ENCODE data around the gene FGF12. TPM values are rescaled to one million over a fixed set of nuclear protein-coding genes. Genes with fewer than 3 reads are reported as not detected.

FGF12 gene
- total RNA-seq, 4 donors from 2014 or later, result 1.0 to 4.4 (median 1.3) TPM; not detected in 1

DNA sequence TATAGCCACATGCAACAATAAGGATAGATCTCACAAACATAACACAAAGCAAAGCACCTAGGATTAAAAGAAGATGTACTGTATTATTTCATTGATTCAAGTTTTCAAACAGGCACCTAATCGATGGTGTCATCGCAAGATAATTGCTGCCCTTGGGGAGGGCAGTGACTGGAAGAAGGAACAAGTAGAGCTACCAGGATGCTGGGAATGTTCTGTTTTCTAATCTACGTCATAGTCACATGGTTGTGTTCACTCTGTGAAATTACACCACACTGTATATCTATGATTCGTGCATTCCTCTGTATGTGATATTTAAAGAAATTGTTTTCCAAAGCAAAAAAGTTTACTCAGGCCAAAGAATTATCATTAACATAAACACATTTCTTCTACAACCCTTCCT is 236.6 kb downstream of the FGF12 start:
- intact Hi-C loops (cut with DNase I; ENCODE audit: low total_unique reads), result no loop called here
- no peaks in the 10 kb centered on the region for H3K27me3 ChIP-seq
- no peak overlapping the region for H3K4me3 ChIP-seq
- H3K27ac ChIP-seq, result no peak overlapping the region
- no peaks in the 10 kb centered on the region for H3K9me3 ChIP-seq
- H3K4me1 ChIP-seq, result no peaks in the 10 kb centered on the region
- TF ChIP-seq, protein P1, sequence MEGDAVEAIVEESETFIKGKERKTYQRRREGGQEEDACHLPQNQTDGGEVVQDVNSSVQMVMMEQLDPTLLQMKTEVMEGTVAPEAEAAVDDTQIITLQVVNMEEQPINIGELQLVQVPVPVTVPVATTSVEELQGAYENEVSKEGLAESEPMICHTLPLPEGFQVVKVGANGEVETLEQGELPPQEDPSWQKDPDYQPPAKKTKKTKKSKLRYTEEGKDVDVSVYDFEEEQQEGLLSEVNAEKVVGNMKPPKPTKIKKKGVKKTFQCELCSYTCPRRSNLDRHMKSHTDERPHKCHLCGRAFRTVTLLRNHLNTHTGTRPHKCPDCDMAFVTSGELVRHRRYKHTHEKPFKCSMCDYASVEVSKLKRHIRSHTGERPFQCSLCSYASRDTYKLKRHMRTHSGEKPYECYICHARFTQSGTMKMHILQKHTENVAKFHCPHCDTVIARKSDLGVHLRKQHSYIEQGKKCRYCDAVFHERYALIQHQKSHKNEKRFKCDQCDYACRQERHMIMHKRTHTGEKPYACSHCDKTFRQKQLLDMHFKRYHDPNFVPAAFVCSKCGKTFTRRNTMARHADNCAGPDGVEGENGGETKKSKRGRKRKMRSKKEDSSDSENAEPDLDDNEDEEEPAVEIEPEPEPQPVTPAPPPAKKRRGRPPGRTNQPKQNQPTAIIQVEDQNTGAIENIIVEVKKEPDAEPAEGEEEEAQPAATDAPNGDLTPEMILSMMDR (IDR thresholded peaks at IDR 0.05), result no peak
- no peak for TF ChIP-seq POLR2A (IDR thresholded peaks at IDR 0.05)
- DNase-seq, result no peak
- no peaks in the 10 kb centered on the region for H3K36me3 ChIP-seq

DNA sequence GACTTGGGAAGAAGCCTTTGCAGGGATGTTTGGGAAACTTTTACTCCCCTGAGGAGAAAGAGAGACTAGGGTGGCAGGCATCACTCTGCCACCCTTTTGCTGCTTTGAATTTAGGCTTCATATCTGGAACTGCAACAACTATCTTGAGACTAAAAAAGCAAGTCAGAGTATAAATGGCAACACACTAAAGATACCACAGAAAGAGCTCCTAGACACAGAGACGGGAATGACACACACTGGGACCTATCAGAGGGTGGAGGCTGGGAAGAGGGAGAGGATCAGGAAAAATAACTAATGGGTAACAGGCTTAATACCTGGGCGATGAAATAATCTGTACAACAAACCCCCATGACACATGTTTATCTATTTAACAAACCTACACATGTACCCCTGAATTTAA is 237.8 kb downstream of the FGF12 start:
- Histone ChIP-seq H3K4me1 (no peaks in the 10 kb centered on the region), H3K9me3 (no peaks in the 10 kb centered on the region), H3K4me3 (no peak overlapping the region), H3K27me3 (no peaks in the 10 kb centered on the region), H3K27ac (no peak overlapping the region), H3K36me3 (no peaks in the 10 kb centered on the region)
- DNase-seq, result no peak
- intact Hi-C loops (cut with DNase I; ENCODE audit: low total_unique reads), result no loop called here
- TF ChIP-seq POLR2A (IDR thresholded peaks at IDR 0.05), result no peak
- TF ChIP-seq, protein P1 (IDR thresholded peaks at IDR 0.05), result no peak

DNA sequence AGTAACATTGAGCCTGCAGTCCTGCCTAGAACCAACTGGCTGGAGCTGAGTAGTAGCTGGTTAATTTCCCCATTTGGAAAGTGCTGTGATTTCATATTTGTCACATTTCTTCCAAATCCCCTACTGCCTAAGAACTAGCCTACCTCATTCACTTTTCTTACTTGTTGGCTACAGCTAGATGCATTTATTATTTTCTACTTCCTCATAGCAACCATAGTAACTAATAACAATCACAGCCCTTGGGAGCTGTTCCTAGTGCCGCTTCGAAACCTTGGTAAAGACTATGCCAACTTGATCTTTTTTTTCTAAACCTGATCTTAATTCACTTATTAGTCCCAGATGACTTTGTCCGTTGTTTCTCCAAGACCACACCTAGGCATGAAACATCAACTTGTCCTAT is 240.3 kb downstream of the FGF12 start:
- intact Hi-C loops (cut with DNase I; ENCODE audit: low total_unique reads), result no loop called here
- DNase-seq, result no peak
- H3K27me3 ChIP-seq, result no peaks in the 10 kb centered on the region
- no peak overlapping the region for H3K27ac ChIP-seq
- no peaks in the 10 kb centered on the region for H3K9me3 ChIP-seq
- TF ChIP-seq POLR2A (IDR thresholded peaks at IDR 0.05), result no peak
- TF ChIP-seq, protein P1 (IDR thresholded peaks at IDR 0.05), result no peak
- no peak overlapping the region for H3K4me3 ChIP-seq
- H3K4me1 ChIP-seq, result no peaks in the 10 kb centered on the region
- H3K36me3 ChIP-seq, result no peaks in the 10 kb centered on the region

DNA sequence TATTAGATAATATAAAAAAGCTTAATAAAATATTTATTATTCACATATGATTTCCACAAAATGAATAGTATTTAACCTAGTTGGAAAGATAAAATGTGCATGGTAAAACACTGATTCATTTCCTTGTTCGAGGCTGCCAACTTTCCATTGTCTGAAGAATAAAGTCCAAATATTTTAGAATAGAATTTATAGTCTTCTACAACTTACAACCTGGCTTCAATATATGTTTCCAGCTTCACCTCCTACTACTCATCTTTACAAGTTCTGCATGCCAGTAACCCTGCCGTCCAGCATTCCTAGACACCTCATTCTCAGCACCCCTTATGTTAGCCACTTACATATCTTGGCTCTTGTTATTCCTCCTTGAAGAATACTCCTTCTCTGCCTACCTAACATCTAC is 244.5 kb downstream of the FGF12 start:
- Histone ChIP-seq H3K27ac (no peak overlapping the region), H3K36me3 (no peaks in the 10 kb centered on the region), H3K4me3 (no peak overlapping the region), H3K4me1 (no peaks in the 10 kb centered on the region), H3K27me3 (no peaks in the 10 kb centered on the region), H3K9me3 (no peaks in the 10 kb centered on the region)
- no peak for DNase-seq
- intact Hi-C loops (cut with DNase I; ENCODE audit: low total_unique reads), result no loop called here
- TF ChIP-seq POLR2A (IDR thresholded peaks at IDR 0.05), result no peak
- TF ChIP-seq, protein P1 (IDR thresholded peaks at IDR 0.05), result no peak

DNA sequence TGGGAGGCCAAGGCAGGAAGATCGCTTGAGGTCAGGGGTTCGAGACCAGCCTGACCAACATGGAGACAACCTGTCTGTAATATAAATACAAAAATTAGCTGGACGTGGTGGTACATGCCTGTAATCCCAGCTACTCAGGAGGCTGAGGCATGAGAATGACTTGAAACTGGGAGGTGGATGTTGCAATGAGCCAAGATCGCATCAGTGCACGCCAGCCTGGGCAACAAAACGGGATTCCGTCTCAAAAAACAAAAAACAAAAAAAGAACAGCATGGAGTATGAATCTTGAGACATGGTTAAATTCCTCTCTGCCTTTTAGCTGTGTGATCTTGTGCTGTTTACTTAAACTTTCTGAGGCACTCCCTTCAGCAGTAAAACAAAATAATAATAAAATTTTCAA is 244.9 kb downstream of the FGF12 start:
- no peaks in the 10 kb centered on the region for H3K9me3 ChIP-seq
- H3K4me3 ChIP-seq, result no peak overlapping the region
- no peak overlapping the region for H3K27ac ChIP-seq
- intact Hi-C loops (cut with DNase I; ENCODE audit: low total_unique reads), result no loop called here
- no peaks in the 10 kb centered on the region for H3K4me1 ChIP-seq
- no peak for DNase-seq
- no peaks in the 10 kb centered on the region for H3K27me3 ChIP-seq
- TF ChIP-seq POLR2A (IDR thresholded peaks at IDR 0.05), result no peak
- TF ChIP-seq, protein P1 (IDR thresholded peaks at IDR 0.05), result no peak
- H3K36me3 ChIP-seq, result no peaks in the 10 kb centered on the region
